K562 (cell line): ENCODE data around the gene LTBP1. TPM values are rescaled to one million over a fixed set of nuclear protein-coding genes. Genes with fewer than 3 reads are reported as not detected.

ENCODE experiments used
- ATAC-seq: fragments of 200-7000 bp; cut with Tn5 transposase; 3 replicates; pipeline ENCODE4 v1.9.1; 2020; ENCODE audit warnings: moderate library complexity
- BruUV-seq: library from RNA; stranded (reverse); fragments of 400-500 nt; replicated peaks from 2 replicates; lab custom pipeline; 2021; lab: Mats Ljungman, UMichigan
- CTCF ChIA-PET: fragments of 300-600 bp; formaldehyde crosslinking; extraction: SDS; loops from one replicate; lab custom pipeline; 2021; ENCODE audit warnings: low intra/inter-chr PET ratio; lab: Yijun Ruan, JAX
- POLR2A ChIA-PET: fragments of 300-600, 350-650 bp; sonication (Branson Sonifier 250); formaldehyde crosslinking; extraction: SDS; loops from one replicate; lab custom pipeline; 2021; ENCODE audit warnings: antibody characterized with exemption, inconsistent platforms; lab: Yijun Ruan, JAX
- DNase-seq, 4 experiments: peaks; one replicate each; pipeline versions ENCODE4 v3.0.0 to v3.0.0-alpha.2; 2011 to 2018; ENCODE audit warnings: low spot score in 3 of 4, mixed read lengths in 3 of 4; ENCODE audit errors: extremely low read depth in 1 of 4
- FAIRE-seq: peaks from 2 replicates; lab custom pipeline; 2011; peaks lifted over from hg19 to GRCh38; lab: Jason Lieb, UNC
- H2AFZ ChIP-seq: 2 replicates; pipeline ENCODE4 v1.6.0; 2011; ENCODE audit warnings: low read depth, low read length, control low read depth, inconsistent platforms
- H3K27ac ChIP-seq: fragments of 200-600 bp; 3 replicates; pipeline ENCODE4 v1.8.0; 2011; ENCODE audit warnings: low read depth, mild to moderate bottlenecking, control low read depth, inconsistent platforms, low read length, moderate library complexity, mixed read lengths; ENCODE audit errors: extremely low read depth
- H3K27me3 ChIP-seq, 2 experiments: fragments of 300-600 bp in 1 of 2; 2 replicates in 1 of 2; 3 replicates in 1 of 2; pipeline versions ENCODE4 v1.6.0 to v1.8.0; 2011; ENCODE audit warnings: inconsistent platforms in 2 of 2, low read length in 2 of 2, mild to moderate bottlenecking in 1 of 2, mixed read lengths in 1 of 2, moderate library complexity in 1 of 2; ENCODE audit not compliant: control insufficient read depth in 2 of 2, insufficient read depth in 2 of 2
- H3K36me3 ChIP-seq: fragments of 300-600 bp; 3 replicates; pipeline ENCODE4 v1.8.0; 2011; ENCODE audit warnings: mild to moderate bottlenecking, low read length, inconsistent platforms; ENCODE audit not compliant: control insufficient read depth, insufficient read depth
- H3K4me1 ChIP-seq, 2 experiments: fragments of 200-600 bp in 1 of 2; replicated peaks in 1 of 2; 2 replicates in 1 of 2; 3 replicates in 1 of 2; pipeline versions ENCODE4 v1.5.1 to v1.8.0; 2011; ENCODE audit warnings: inconsistent platforms in 2 of 2, low read length in 2 of 2, mild to moderate bottlenecking in 1 of 2, mixed read lengths in 1 of 2, moderate library complexity in 1 of 2; ENCODE audit not compliant: control insufficient read depth in 2 of 2, insufficient read depth in 2 of 2
- H3K4me2 ChIP-seq: 2 replicates; pipeline ENCODE4 v1.6.1; 2011; ENCODE audit warnings: low read length, control low read depth, inconsistent platforms, mixed read lengths; ENCODE audit not compliant: insufficient read depth
- H3K4me3 ChIP-seq: fragments of 200-600 bp; sonication (generic), shearing (Covaris generic); 2 replicates; pipeline ENCODE4 v1.5.1; 2016; ENCODE audit warnings: control low read depth, inconsistent platforms
- H3K79me2 ChIP-seq: fragments of 200-600 bp; 3 replicates; pipeline ENCODE4 v1.8.0; 2011; ENCODE audit warnings: low read length, inconsistent platforms; ENCODE audit not compliant: control insufficient read depth, insufficient read depth
- H3K9ac ChIP-seq, 2 experiments: 2 replicates each; pipeline versions ENCODE4 v1.6.0 to v1.6.1; 2011; ENCODE audit warnings: low read depth in 2 of 2, low read length in 2 of 2, control low read depth in 1 of 2, inconsistent platforms in 1 of 2, mild to moderate bottlenecking in 1 of 2, mixed read lengths in 1 of 2; ENCODE audit not compliant: insufficient read depth in 1 of 2
- H3K9me1 ChIP-seq: one replicate; pipeline ENCODE4 v1.6.0; 2011; ENCODE audit warnings: inconsistent platforms, mild to moderate bottlenecking, low read length, moderate library complexity; ENCODE audit not compliant: control insufficient read depth, insufficient read depth
- H3K9me3 ChIP-seq: replicated peaks from 2 replicates; pipeline ENCODE4 v1.5.1; 2011; ENCODE audit warnings: low read depth, low read length, inconsistent platforms; ENCODE audit not compliant: control insufficient read depth, insufficient read depth
- H4K20me1 ChIP-seq: replicated peaks from 2 replicates; pipeline ENCODE4 v1.6.1; 2011; ENCODE audit warnings: low read length, inconsistent platforms, mixed read lengths; ENCODE audit not compliant: control insufficient read depth, insufficient read depth
- ETS2 ChIP-seq: IDR thresholded peaks from 2 replicates; pipeline ENCODE4 v1.6.1; 2016; ENCODE audit warnings: borderline replicate concordance, missing genetic modification characterization, mild to moderate bottlenecking, moderate library complexity, missing compliant biosample characterization; ENCODE audit not compliant: poor library complexity, severe bottlenecking
- HDAC2 ChIP-seq: fragments of 450-650 bp; IDR thresholded peaks from 2 replicates; pipeline ENCODE4 v1.6.1; 2016; ENCODE audit warnings: mild to moderate bottlenecking
- KAT8 ChIP-seq: fragments of 450-650 bp; IDR thresholded peaks from 2 replicates; pipeline ENCODE4 v1.6.1; 2016; ENCODE audit warnings: low read depth, mild to moderate bottlenecking
- KLF13 ChIP-seq: fragments of 450-650 bp; IDR thresholded peaks from 2 replicates; pipeline ENCODE4 v1.6.1; 2016; ENCODE audit warnings: missing genetic modification characterization, low read depth, mild to moderate bottlenecking, missing compliant biosample characterization, moderate library complexity, borderline replicate concordance
- MCM7 ChIP-seq, 2 experiments: fragments of 450-650 bp; IDR thresholded peaks; 2 replicates each; pipeline ENCODE4 v1.6.1; 2016 to 2018
- MED1 ChIP-seq: sonication (generic); formaldehyde crosslinking; IDR thresholded peaks from 2 replicates; pipeline ENCODE4 v1.8.1; 2023; ENCODE audit warnings: missing genetic modification reagents, borderline replicate concordance
- NR0B1 ChIP-seq: fragments of 450-650 bp; IDR thresholded peaks from one replicate; pipeline ENCODE4 v1.6.1; 2018; ENCODE audit warnings: mild to moderate bottlenecking, moderate library complexity; ENCODE audit not compliant: partially characterized antibody
- SAFB ChIP-seq: fragments of 200-400 bp; formaldehyde crosslinking; IDR thresholded peaks from 2 replicates; pipeline ENCODE4 v1.6.1; 2017; ENCODE audit warnings: low read depth, low read length, borderline replicate concordance
- SRF ChIP-seq, 2 experiments: fragments of 250-450, 450-650 bp in 1 of 2; sonication (Bioruptor Pico) in 1 of 2; sonication (generic) in 1 of 2; formaldehyde crosslinking; IDR thresholded peaks; 2 replicates each; pipeline versions ENCODE4 v1.5.0 to v1.5.1; 2020 to 2022; ENCODE audit warnings: mild to moderate bottlenecking in 1 of 2, missing genetic modification reagents in 1 of 2
- THAP7 ChIP-seq: fragments of 250-450 bp; sonication (Bioruptor Pico); IDR thresholded peaks from 2 replicates; pipeline ENCODE4 v1.5.0; 2021
- UBTF ChIP-seq, 2 experiments: IDR thresholded peaks; 2 replicates each; pipeline ENCODE4 v1.6.1; 2012; ENCODE audit warnings: improper control_type of control experiment in 2 of 2, low read depth in 2 of 2, low read length in 2 of 2, borderline replicate concordance in 1 of 2
- USF1 ChIP-seq: sonication (generic); formaldehyde crosslinking; IDR thresholded peaks from 2 replicates; pipeline ENCODE4 v1.9.0; 2022; ENCODE audit warnings: mild to moderate bottlenecking, missing genetic modification reagents
- ZEB2 ChIP-seq: fragments of 450-650 bp; IDR thresholded peaks from 2 replicates; pipeline ENCODE4 v1.6.1; 2016
- ZNF232 ChIP-seq: sonication (generic); formaldehyde crosslinking; IDR thresholded peaks from 2 replicates; pipeline ENCODE4 v1.8.0; 2022; ENCODE audit warnings: mild to moderate bottlenecking, missing genetic modification reagents
- ZNF282 ChIP-seq: sonication (generic); formaldehyde crosslinking; IDR thresholded peaks from 2 replicates; pipeline ENCODE4 v1.8.1; 2023; ENCODE audit warnings: missing genetic modification reagents
- ZNF717 ChIP-seq: fragments of 250-450 bp; sonication (Bioruptor Pico); IDR thresholded peaks from 2 replicates; pipeline ENCODE4 v1.5.0; 2021
- WGBS: fragments of 100-300 bp; shearing (Covaris generic); methylation state at CpG from one replicate; pipeline ENCODE4 v1.1.6; 2016; ENCODE audit warnings: low coverage, mixed read lengths; ENCODE audit not compliant: insufficient coverage; ENCODE audit errors: missing lambda C conversion rate; 5-methylcytosine and 5-hydroxymethylcytosine counted together
- in situ Hi-C: fragments of 300-500 bp; cut with MboI; formaldehyde crosslinking; loops from 4 replicates; pipeline ENCODE4 v1.15.0; 2018; ENCODE audit warnings: inconsistent platforms, mixed read lengths
- intact Hi-C: fragments of 100-400 bp; cut with micrococcal nuclease; formaldehyde crosslinking; loops from 2 replicates; pipeline ENCODE4 v1.14.2; 2022
- polyA plus RNA-seq, 8 experiments: library from polyadenylated mRNA; depleted of rRNA in 4 of 8; stranded (reverse) in 5 of 8; unstranded in 3 of 8; fragments of >200 nt; fragmentation: Nextera tagmentation in 2 of 8; fragmentation: Illumina TruSeq in 1 of 8; extraction: Ambion mirVana in 2 of 8; extraction: Trizol in 1 of 8; gene quantifications; 2 replicates each; pipeline versions ENCODE4 v1.2.1 to v1.2.3, GENCODE V29; 2011 to 2014; ENCODE audit warnings: inconsistent platforms in 1 of 8, missing spikeins in 1 of 8
- total RNA-seq, 7 experiments: library from RNA; depleted of rRNA in 6 of 7; stranded (reverse); fragments of >200 nt in 6 of 7; fragmentation: Illumina TruSeq in 2 of 7; extraction: Trizol in 2 of 7; gene quantifications; 2 replicates each; pipeline versions ENCODE4 v1.2.1 to v1.2.3, GENCODE V29; 2011 to 2021; ENCODE audit warnings: low replicate concordance in 1 of 7
- TF ChIP-seq, protein P1 (sequence below): sonication (generic); formaldehyde crosslinking; IDR thresholded peaks from 2 replicates; pipeline ENCODE4 v1.8.1; 2022; ENCODE audit warnings: missing genetic modification reagents

LTBP1 gene
- total and polyA plus RNA-seq, 9 of the 15 experiments (the other 6 are each of a cell fraction or from before 2014, with no cell fraction given), result 3.6 to 16.4 (median 8.5) TPM

DNA sequence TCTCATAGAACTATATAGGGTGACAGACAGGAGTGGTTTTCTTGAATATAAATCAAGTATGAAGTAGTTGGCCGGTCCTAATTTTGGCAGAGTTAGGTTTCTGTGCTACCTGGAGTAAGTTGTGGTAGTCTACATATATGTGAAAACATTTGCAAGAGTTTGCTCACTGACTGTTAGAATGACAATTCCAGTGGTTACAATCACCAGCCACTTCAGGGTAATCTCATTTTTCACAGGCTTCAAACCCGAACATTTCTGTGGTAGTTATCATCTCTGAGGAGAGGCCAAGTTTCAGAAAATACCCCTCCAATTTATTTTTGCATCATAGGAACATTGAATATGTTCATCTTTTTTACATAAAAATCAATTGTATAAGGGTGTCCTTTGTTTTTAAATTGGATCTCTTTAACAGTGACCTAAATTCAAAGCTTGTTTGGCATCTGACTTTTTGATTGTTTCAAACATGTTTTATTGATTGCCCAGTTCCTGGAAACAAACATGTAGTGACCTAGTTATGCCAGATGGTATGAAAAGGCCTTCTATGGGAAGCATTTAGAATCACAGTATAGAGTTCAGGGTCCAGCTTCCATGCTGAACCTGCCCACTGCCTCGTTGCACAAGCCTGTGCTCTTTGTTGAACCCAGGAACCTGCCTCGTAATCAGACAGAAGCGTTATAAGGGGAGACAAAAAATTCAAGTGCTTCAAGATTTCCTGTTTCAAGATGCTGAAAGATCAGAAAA lies 250.6 kb downstream of the LTBP1 start:
- Histone ChIP-seq H3K4me2 (no peak overlapping the region), H3K36me3 (no peaks in the 10 kb centered on the region), H3K4me1 (no peaks in the 10 kb centered on the region), H3K4me3 (no peak overlapping the region), H3K9me1 (no peaks in the 10 kb centered on the region), H3K9me3 (no peaks in the 10 kb centered on the region), H3K79me2 (no peaks in the 10 kb centered on the region), H2AFZ (no peak overlapping the region), H3K9ac (no peak overlapping the region), H4K20me1 (no peaks in the 10 kb centered on the region), H3K27ac (no peak overlapping the region), H3K27me3 (no peaks in the 10 kb centered on the region)
- 31% methylated on average over 5 of the region's 5 CpGs for WGBS
- DNase-seq (no peak), FAIRE-seq (no peak), ATAC-seq (no peak)
- in situ Hi-C loops, result no loop called here
- ChIA-PET POLR2A (no interaction called here), CTCF (no interaction called here)
- intact Hi-C loops, result no loop called here
- no TSS peak for BruUV-seq
- TF ChIP-seq KLF13 (tag), result no peak
- no peak for TF ChIP-seq ZNF717
- TF ChIP-seq USF1, result no peak
- TF ChIP-seq, protein P1, sequence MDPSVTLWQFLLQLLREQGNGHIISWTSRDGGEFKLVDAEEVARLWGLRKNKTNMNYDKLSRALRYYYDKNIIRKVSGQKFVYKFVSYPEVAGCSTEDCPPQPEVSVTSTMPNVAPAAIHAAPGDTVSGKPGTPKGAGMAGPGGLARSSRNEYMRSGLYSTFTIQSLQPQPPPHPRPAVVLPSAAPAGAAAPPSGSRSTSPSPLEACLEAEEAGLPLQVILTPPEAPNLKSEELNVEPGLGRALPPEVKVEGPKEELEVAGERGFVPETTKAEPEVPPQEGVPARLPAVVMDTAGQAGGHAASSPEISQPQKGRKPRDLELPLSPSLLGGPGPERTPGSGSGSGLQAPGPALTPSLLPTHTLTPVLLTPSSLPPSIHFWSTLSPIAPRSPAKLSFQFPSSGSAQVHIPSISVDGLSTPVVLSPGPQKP, result no peak
- no peak for TF ChIP-seq NR0B1
- no peak for TF ChIP-seq ZEB2
- TF ChIP-seq THAP7 (CRISPR knock-in tag), result no peak
- no peak for TF ChIP-seq ZNF232 (CRISPR knock-in tag)
- TF ChIP-seq MED1 (CRISPR knock-in tag), result no peak
- TF ChIP-seq ETS2 (tag), result no peak
- TF ChIP-seq HDAC2, result no peak
- no peak for TF ChIP-seq SAFB
- no peak for TF ChIP-seq KAT8
- TF ChIP-seq ZNF282 (CRISPR knock-in tag), result no peak
- no peak for TF ChIP-seq UBTF (IDR thresholded peaks at IDR 0.05; ENCODE audit: borderline replicate concordance in 1 of 2, low read depth in 2 of 2, low read length in 2 of 2)
- TF ChIP-seq MCM7 (IDR thresholded peaks at IDR 0.05), result no peak
- no peak for TF ChIP-seq SRF (CRISPR knock-in tag; IDR thresholded peaks at IDR 0.05)
